Endometrial microvascular endothelial cells (primary cell): Measurements from ENCODE around the gene CHN2. TPM values are rescaled to one million over a fixed set of nuclear protein-coding genes. Genes with fewer than 3 reads are reported as not detected.

ENCODE experiments used
- in situ Hi-C: cut with HindIII; loops from 2 replicates; pipeline ENCODE4 v1.10.0; 2017; ENCODE audit warnings: low sequenced_read_pairs, low pct_unique_long_range_greater_than_20kb; ENCODE audit errors: inconsistent ontology term
- total RNA-seq: library from RNA; depleted of rRNA; stranded (reverse); fragments of >200 nt; gene quantifications from one replicate; pipeline ENCODE4 v1.2.3, GENCODE V29; 2015; ENCODE audit errors: inconsistent ontology term

Gene CHN2
- total RNA-seq, 1 donor from 2014 or later = 0.28 TPM

DNA sequence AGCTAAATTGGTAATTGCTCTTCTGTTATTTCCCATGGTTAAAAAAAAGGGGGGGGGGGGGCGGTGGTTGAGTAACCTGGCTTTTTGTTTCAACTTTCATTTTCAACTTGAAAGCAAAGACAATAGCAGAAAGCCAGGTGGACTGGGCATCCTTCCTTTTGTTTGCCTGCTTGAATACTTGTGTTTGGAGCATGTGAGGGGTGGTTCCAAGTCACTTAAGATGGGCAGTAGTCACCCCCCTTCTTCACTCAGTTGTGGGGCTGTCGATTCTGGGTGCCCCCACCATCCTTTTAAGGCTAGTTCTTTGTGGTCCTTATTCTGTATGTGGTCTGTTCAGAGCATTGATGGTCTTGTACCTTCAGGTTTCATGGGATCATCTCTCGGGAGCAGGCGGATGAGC is 203.4 kb downstream of the CHN2 start:
- in situ Hi-C loops = no loop called here

- in situ Hi-C loops = loop anchor here (25.0 kb wide), 1 partner anchor 288 kb away; no protein-coding TSS in a partner anchor
Measured at GRCh38 chr7:29400437-29400836, 205.9 kb downstream of the CHN2 start.

GRCh38 chr7:29401769-29402168 is 207.2 kb downstream of the CHN2 start:
- in situ Hi-C loops = loop anchor here (25.0 kb wide), 1 partner anchor 289 kb away; no protein-coding TSS in a partner anchor

DNA sequence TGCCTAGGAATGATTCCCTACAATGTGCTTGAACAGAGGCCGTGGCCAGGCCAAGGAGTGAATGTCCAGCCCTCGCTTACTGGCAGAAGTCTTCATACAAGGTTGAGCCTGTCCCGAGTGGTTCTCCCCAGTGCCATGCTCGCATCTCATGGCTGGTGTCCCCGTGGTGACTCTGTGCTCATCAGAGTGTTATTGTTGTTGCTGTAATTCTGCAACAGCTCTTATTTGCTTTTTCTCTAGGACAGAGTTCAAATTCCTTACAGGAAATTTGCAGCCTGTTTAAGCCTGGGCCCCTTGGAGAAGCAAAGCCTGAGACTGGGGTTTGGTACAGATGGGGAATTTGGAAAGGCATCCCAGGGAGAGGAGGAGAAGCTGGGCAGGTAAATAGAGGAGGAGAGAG is 211.3 kb downstream of the CHN2 start:
- in situ Hi-C loops = loop anchor here (25.0 kb wide), 1 partner anchor 294 kb away; no protein-coding TSS in a partner anchor

GRCh38 chr7:29406366-29406765 is 211.8 kb downstream of the CHN2 start:
- in situ Hi-C loops = loop anchor here (25.0 kb wide), 1 partner anchor 294 kb away; no protein-coding TSS in a partner anchor

DNA sequence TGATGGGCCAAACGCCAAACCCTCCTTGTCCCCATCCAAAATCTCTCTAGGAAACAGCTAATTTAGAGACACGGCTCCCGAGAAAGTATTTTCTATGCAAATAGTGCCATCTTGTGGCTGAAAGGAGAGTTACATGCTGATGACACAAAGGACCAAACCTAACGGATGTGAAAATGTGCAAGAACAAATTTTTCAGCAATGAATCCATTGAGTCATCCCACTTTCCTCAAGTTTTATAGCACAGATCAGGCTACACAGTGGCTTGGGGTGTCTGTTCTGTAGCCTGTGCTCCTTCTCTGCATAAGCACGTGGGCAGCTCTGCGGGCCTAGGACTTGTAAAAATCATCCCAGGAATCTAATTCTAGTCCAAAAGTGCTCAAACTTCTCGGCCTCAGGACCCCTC is 214.3 kb downstream of the CHN2 start:
- in situ Hi-C loops = loop anchor here (25.0 kb wide), 1 partner anchor 297 kb away; no protein-coding TSS in a partner anchor

DNA sequence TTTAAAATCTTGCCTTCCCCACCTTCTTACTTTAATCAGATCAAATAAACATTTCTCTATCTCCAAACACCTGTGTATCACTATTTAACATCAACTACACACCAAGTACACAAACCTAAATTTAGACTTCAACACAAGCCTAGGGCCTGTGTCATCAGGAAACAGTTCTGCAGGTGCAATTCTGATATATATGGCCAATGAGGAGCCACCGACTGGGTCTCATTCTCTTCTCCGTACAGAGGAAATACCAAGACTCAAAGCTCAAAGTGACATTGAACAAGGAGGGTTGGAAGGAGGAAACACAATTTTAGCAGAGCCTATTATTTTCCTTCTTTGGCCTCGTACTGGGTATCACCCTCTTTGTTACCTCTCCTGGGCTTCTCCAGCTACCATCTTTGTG is 216.4 kb downstream of the CHN2 start:
- in situ Hi-C loops = loop anchor here (25.0 kb wide), 1 partner anchor 299 kb away; no protein-coding TSS in a partner anchor

GRCh38 chr7:29412912-29413311 is 218.3 kb downstream of the CHN2 start:
- in situ Hi-C loops = loop anchor here (25.0 kb wide), 1 partner anchor 301 kb away; no protein-coding TSS in a partner anchor

DNA sequence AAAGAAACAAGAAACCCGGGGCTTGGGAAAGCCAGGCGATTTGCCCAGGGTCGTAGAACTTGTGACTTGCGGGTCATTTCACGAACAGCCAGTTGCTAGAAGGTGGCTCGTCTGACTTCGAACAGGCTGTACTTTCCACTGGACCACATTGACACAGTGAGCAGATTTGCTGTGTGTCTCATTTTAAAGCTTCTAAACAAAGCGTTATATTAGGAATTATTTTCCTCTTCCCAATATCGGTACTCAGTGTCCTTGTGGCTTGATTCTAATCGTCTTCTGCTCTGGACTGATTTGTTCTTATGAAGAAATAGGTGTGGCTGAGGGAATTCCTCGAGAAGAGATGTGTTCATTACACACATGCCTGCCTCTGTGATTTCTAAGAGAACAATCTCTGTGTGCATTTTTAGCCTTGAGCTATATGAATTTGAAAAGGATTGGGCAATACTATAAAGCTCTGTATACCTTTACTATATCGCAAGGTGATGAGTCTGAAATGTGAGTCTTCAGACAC is 219.1 kb downstream of the CHN2 start:
- in situ Hi-C loops = loop anchor here (25.0 kb wide), 1 partner anchor 301 kb away; no protein-coding TSS in a partner anchor

GRCh38 chr7:29414216-29414615 is 219.6 kb downstream of the CHN2 start:
- in situ Hi-C loops = loop anchor here (25.0 kb wide), 1 partner anchor 302 kb away; no protein-coding TSS in a partner anchor

- in situ Hi-C loops = loop anchor here (25.0 kb wide), 1 partner anchor 303 kb away; no protein-coding TSS in a partner anchor
Measured at GRCh38 chr7:29415215-29415614, 220.6 kb downstream of the CHN2 start.

GRCh38 chr7:29416276-29416937 is 221.8 kb downstream of the CHN2 start:
- in situ Hi-C loops = loop anchor here (25.0 kb wide), 1 partner anchor 304 kb away; no protein-coding TSS in a partner anchor

- in situ Hi-C loops = loop anchor here (25.0 kb wide), 1 partner anchor 305 kb away; no protein-coding TSS in a partner anchor
Measured at GRCh38 chr7:29416938-29417305, 222.3 kb downstream of the CHN2 start.

DNA sequence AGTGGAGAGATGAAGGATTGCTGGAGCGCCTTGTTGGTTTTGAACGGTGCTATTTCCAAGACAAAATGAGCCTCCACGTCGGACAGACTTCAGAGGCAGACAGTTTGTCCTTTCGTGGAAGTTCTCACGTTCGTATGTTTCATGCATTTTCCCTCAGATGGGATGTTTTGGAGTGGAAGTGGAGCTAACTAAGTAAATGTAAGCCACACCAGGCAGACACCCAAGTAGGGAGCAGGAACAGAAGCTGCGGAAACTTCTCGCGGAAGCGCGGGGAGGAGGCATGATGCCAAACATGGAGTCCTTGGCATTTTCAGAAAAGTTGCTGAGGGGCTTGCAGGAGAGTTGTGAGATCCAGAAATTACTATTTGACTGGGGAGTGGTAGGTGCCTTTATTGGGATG is 223.5 kb downstream of the CHN2 start:
- in situ Hi-C loops = loop anchor here (25.0 kb wide), 1 partner anchor 306 kb away; no protein-coding TSS in a partner anchor

- in situ Hi-C loops = loop anchor here (25.0 kb wide), 1 partner anchor 306 kb away; no protein-coding TSS in a partner anchor
Measured at GRCh38 chr7:29418651-29419050, 224.1 kb downstream of the CHN2 start.

GRCh38 chr7:29420011-29420410 is 225.4 kb downstream of the CHN2 start:
- in situ Hi-C loops = loop anchor here (25.0 kb wide), 1 partner anchor 308 kb away; no protein-coding TSS in a partner anchor

GRCh38 chr7:29421010-29421956 is 226.7 kb downstream of the CHN2 start:
- in situ Hi-C loops = loop anchor here (25.0 kb wide), 1 partner anchor 309 kb away; no protein-coding TSS in a partner anchor

DNA sequence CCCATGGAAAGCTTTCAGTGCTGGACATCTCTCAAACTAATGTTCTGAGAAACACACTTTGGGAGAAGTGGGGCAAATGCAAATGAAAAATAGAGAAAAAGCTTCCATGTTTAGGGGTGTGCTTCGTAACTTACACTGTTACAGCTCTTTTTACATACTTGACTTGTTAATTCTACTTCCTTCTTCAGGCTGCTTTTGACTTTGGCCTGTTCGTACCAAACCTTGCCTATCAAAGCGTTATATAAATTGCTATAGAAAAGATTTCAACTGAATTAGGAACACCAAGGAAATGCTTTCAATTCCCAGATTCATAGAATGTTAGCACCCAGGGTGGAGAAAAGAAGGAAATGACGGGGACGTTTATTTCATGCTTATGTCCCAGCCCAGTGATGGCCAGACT is 228.3 kb downstream of the CHN2 start:
- in situ Hi-C loops = loop anchor here (25.0 kb wide), 1 partner anchor 311 kb away; no protein-coding TSS in a partner anchor
